K562 (cell line): ENCODE results near the gene TAF8. TPM values are rescaled to one million over a fixed set of nuclear protein-coding genes. Genes with fewer than 3 reads are reported as not detected.

Experiments
- BCLAF1 ChIP-seq, 2 experiments: fragments of 450-650 bp in 1 of 2; IDR thresholded peaks; 2 replicates each; pipeline ENCODE4 v1.6.1; 2011 to 2017; ENCODE audit warnings: low read depth in 2 of 2, antibody characterized with exemption in 1 of 2, borderline replicate concordance in 1 of 2, low read length in 1 of 2, mild to moderate bottlenecking in 1 of 2, mixed read lengths in 1 of 2; ENCODE audit not compliant: control insufficient read depth in 1 of 2
- DPF2 ChIP-seq: fragments of 450-650 bp; IDR thresholded peaks from 2 replicates; pipeline ENCODE4 v1.6.1; 2016
- ESRRA ChIP-seq: fragments of 450-650 bp; IDR thresholded peaks from 2 replicates; pipeline ENCODE4 v1.6.1; 2014; ENCODE audit warnings: low read depth, mild to moderate bottlenecking, moderate library complexity, borderline replicate concordance
- FUS ChIP-seq: fragments of 200-400 bp; formaldehyde crosslinking; optimal IDR thresholded peaks from 2 replicates; pipeline ENCODE3; 2017; ENCODE audit warnings: low read depth, low read length
- KAT2B ChIP-seq: IDR thresholded peaks from one replicate; pipeline ENCODE4 v1.6.1; 2012; ENCODE audit warnings: low read depth, mild to moderate bottlenecking, control low read depth, inconsistent platforms, low read length, moderate library complexity
- KDM2B ChIP-seq: fragments of 250-450 bp; sonication (Bioruptor Pico); IDR thresholded peaks from 2 replicates; pipeline ENCODE4 v1.8.0; 2021; ENCODE audit warnings: mild to moderate bottlenecking, moderate library complexity
- NR2F6 ChIP-seq: fragments of 450-650 bp; formaldehyde crosslinking; IDR thresholded peaks from 2 replicates; pipeline ENCODE4 v1.4.0; 2020; ENCODE audit warnings: mild to moderate bottlenecking
- STAG1 ChIP-seq: sonication (generic); formaldehyde crosslinking; IDR thresholded peaks from 2 replicates; pipeline ENCODE4 v1.5.0; 2020; ENCODE audit warnings: missing genetic modification reagents, borderline replicate concordance
- TBL1XR1 ChIP-seq, 2 experiments: IDR thresholded peaks; 2 replicates each; pipeline ENCODE4 v1.6.1; 2012; ENCODE audit warnings: improper control_type of control experiment in 2 of 2, low read length in 2 of 2, mild to moderate bottlenecking in 1 of 2
- TGIF2 ChIP-seq: sonication (generic); formaldehyde crosslinking; IDR thresholded peaks from 2 replicates; pipeline ENCODE4 v1.8.1; 2022; ENCODE audit warnings: mild to moderate bottlenecking, missing genetic modification reagents, moderate library complexity
- TRIM25 ChIP-seq: fragments of 450-650 bp; IDR thresholded peaks from 2 replicates; pipeline ENCODE4 v1.7.0; 2016; ENCODE audit warnings: borderline replicate concordance
- U2AF1 ChIP-seq: fragments of 200-400 bp; formaldehyde crosslinking; optimal IDR thresholded peaks from 2 replicates; pipeline ENCODE3; 2017; ENCODE audit warnings: mild to moderate bottlenecking, low read depth, low read length, moderate library complexity
- ZBTB49 ChIP-seq: sonication (generic); formaldehyde crosslinking; IDR thresholded peaks from 2 replicates; pipeline ENCODE4 v1.8.0; 2022; ENCODE audit warnings: missing genetic modification reagents, mild to moderate bottlenecking, borderline replicate concordance
- ZNF239 ChIP-seq: fragments of 250-450 bp; sonication (Bioruptor Pico); IDR thresholded peaks from 2 replicates; pipeline ENCODE4 v1.4.0; 2020; ENCODE audit warnings: mild to moderate bottlenecking
- ZNF282 ChIP-seq: sonication (generic); formaldehyde crosslinking; IDR thresholded peaks from 2 replicates; pipeline ENCODE4 v1.8.1; 2023; ENCODE audit warnings: missing genetic modification reagents
- ZNF75A ChIP-seq: fragments of 450-650 bp; formaldehyde crosslinking; IDR thresholded peaks from 2 replicates; pipeline ENCODE4 v1.4.0; 2020; ENCODE audit warnings: mild to moderate bottlenecking
- ZNF766 ChIP-seq: fragments of 200-800 bp; sonication (Bioruptor generic); conservative IDR thresholded peaks from 2 replicates; pipeline ENCODE4 v1.6.1; 2016; ENCODE audit warnings: missing genetic modification characterization, missing compliant biosample characterization
- polyA plus RNA-seq, 8 experiments: library from polyadenylated mRNA; depleted of rRNA in 4 of 8; stranded (reverse) in 5 of 8; unstranded in 3 of 8; fragments of >200 nt; fragmentation: Nextera tagmentation in 2 of 8; fragmentation: Illumina TruSeq in 1 of 8; extraction: Ambion mirVana in 2 of 8; extraction: Trizol in 1 of 8; gene quantifications; 2 replicates each; pipeline versions ENCODE4 v1.2.1 to v1.2.3, GENCODE V29; 2011 to 2014; ENCODE audit warnings: inconsistent platforms in 1 of 8, missing spikeins in 1 of 8
- total RNA-seq, 7 experiments: library from RNA; depleted of rRNA in 6 of 7; stranded (reverse); fragments of >200 nt in 6 of 7; fragmentation: Illumina TruSeq in 2 of 7; extraction: Trizol in 2 of 7; gene quantifications; 2 replicates each; pipeline versions ENCODE4 v1.2.1 to v1.2.3, GENCODE V29; 2011 to 2021; ENCODE audit warnings: low replicate concordance in 1 of 7

TAF8 gene
- total and polyA plus RNA-seq, 9 of the 15 experiments (the other 6 are each of a cell fraction or from before 2014, with no cell fraction given), result 29.4 to 84.0 (median 52.6) TPM

- TF ChIP-seq BCLAF1 (IDR thresholded peaks at IDR 0.05; ENCODE audit: borderline replicate concordance in 1 of 2, control insufficient read depth in 1 of 2, low read depth in 2 of 2, low read length in 1 of 2) (no peak), FUS (no peak), ZBTB49 (no peak), ZNF766 (CRISPR knock-in tag) (peak; percentile 85), DPF2 (no peak; the same call in none of the 2 replicates), TBL1XR1 (IDR thresholded peaks at IDR 0.05; ENCODE audit: low read length in 2 of 2) (peak in 1 of 2 experiments; percentile 17; a peak in 2 of 4 replicates), STAG1 (CRISPR knock-in tag) (0 out of 2 replicates have a peak, but pooled peaks have one; percentile 7), TGIF2 (CRISPR knock-in tag) (peak; percentile 70; the same call in 1 of the 2 replicates), KDM2B (peak; percentile 75; the same call in 1 of the 2 replicates), TRIM25 (no peak), ZNF282 (CRISPR knock-in tag) (0 out of 2 replicates have a peak, but pooled peaks have one; percentile 90), ESRRA (peak; percentile 97), U2AF1 (peak; percentile 77), NR2F6 (CRISPR knock-in tag) (peak; percentile 89; the same call in 1 of the 2 replicates), KAT2B (peak; percentile 97), ZNF239 (CRISPR knock-in tag) (peak; percentile 4; the same call in 1 of the 2 replicates), ZNF75A (CRISPR knock-in tag) (no peak)
Observed at GRCh38 chr6:42104095-42104803, 53.9 kb downstream of the TAF8 start (continued).
